SK-N-SH (cell line): Measurements from ENCODE around the gene MFSD11. TPM values are rescaled to one million over a fixed set of nuclear protein-coding genes. Genes with fewer than 3 reads are reported as not detected.
A peak's percentile ranks its signal among the peaks of the same experiment; 100 is the strongest.

Source experiments
- CTCF ChIA-PET: fragments of 300-600, 350-600 bp; formaldehyde crosslinking; extraction: SDS; loops from one replicate; lab custom pipeline; 2021; lab: Yijun Ruan, JAX
- POLR2A ChIA-PET: fragments of 350-600 bp; sonication (Branson Sonifier 250); formaldehyde crosslinking; extraction: SDS; loops from one replicate; lab custom pipeline; 2020; ENCODE audit warnings: antibody characterized with exemption, inconsistent platforms; lab: Yijun Ruan, JAX
- DNase-seq: peaks from one replicate; pipeline ENCODE4 v3.0.0; 2012
- H2AFZ ChIP-seq: fragments of 200-600 bp; sonication (generic); 2 replicates; pipeline ENCODE4 v1.8.1; 2016; ENCODE audit warnings: antibody characterized with exemption, mild to moderate bottlenecking, low read depth
- H3F3A ChIP-seq: fragments of 200-600 bp; sonication (generic); replicated peaks from 2 replicates; pipeline ENCODE3; 2016; ENCODE audit warnings: antibody characterized with exemption, mild to moderate bottlenecking; ENCODE audit not compliant: insufficient read depth
- H3K27ac ChIP-seq, 2 experiments: fragments of 200-500 bp in 1 of 2; fragments of 200-600 bp in 1 of 2; sonication (Bioruptor generic) in 1 of 2; sonication (generic), shearing (Covaris generic) in 1 of 2; 2 replicates each; pipeline versions ENCODE4 v1.5.1 to v1.6.1; 2014 to 2016; ENCODE audit warnings: low read depth in 2 of 2, inconsistent platforms in 1 of 2, low read length in 1 of 2, mild to moderate bottlenecking in 1 of 2, mixed read lengths in 1 of 2
- H3K27me3 ChIP-seq: fragments of 200-600 bp; sonication (generic), shearing (Covaris generic); 2 replicates; pipeline ENCODE4 v1.6.1; 2016; ENCODE audit warnings: mixed run types; ENCODE audit not compliant: insufficient read depth
- H3K36me3 ChIP-seq, 2 experiments: fragments of 200-500 bp in 1 of 2; fragments of 200-600 bp in 1 of 2; sonication (Bioruptor generic) in 1 of 2; sonication (generic) in 1 of 2; replicated peaks in 1 of 2; 2 replicates each; pipeline versions ENCODE3 to v1.5.1; 2014 to 2016; ENCODE audit warnings: low read length in 1 of 2, mild to moderate bottlenecking in 1 of 2; ENCODE audit not compliant: insufficient read depth in 2 of 2, control insufficient read depth in 1 of 2
- H3K4me1 ChIP-seq, 2 experiments: fragments of 200-500 bp in 1 of 2; fragments of 200-600 bp in 1 of 2; sonication (Bioruptor generic) in 1 of 2; sonication (generic), shearing (Covaris generic) in 1 of 2; 2 replicates each; pipeline versions ENCODE4 v1.5.1 to v1.6.1; 2014 to 2016; ENCODE audit warnings: low read depth in 1 of 2, low read length in 1 of 2, mixed run types in 1 of 2; ENCODE audit not compliant: insufficient read depth in 2 of 2, control insufficient read depth in 1 of 2
- H3K4me2 ChIP-seq: fragments of 200-600 bp; sonication (generic), shearing (Covaris generic); 2 replicates; pipeline ENCODE4 v1.6.1; 2017; ENCODE audit warnings: mixed run types
- H3K4me3 ChIP-seq, 2 experiments: fragments of 200-500 bp in 1 of 2; fragments of 200-600 bp in 1 of 2; sonication (Bioruptor generic) in 1 of 2; sonication (generic), shearing (Covaris generic) in 1 of 2; 2 replicates each; pipeline versions ENCODE4 v1.5.1 to v1.8.1; 2014 to 2016; ENCODE audit warnings: low read depth in 2 of 2, inconsistent platforms in 1 of 2, low read length in 1 of 2, mild to moderate bottlenecking in 1 of 2, mixed read lengths in 1 of 2, moderate library complexity in 1 of 2
- H3K79me2 ChIP-seq: fragments of 200-600 bp; sonication (generic); 2 replicates; pipeline ENCODE4 v1.8.1; 2017; ENCODE audit warnings: mild to moderate bottlenecking; ENCODE audit not compliant: insufficient read depth
- H3K9ac ChIP-seq: fragments of 200-600 bp; sonication (generic); 2 replicates; pipeline ENCODE4 v1.6.1; 2017; ENCODE audit warnings: mixed run types
- H3K9me2 ChIP-seq: fragments of 200-600 bp; sonication (generic); 2 replicates; pipeline ENCODE4 v1.6.1; 2017; ENCODE audit warnings: mixed run types
- H3K9me3 ChIP-seq: fragments of 200-600 bp; sonication (generic); 2 replicates; pipeline ENCODE4 v1.6.1; 2017; ENCODE audit warnings: mixed run types, mild to moderate bottlenecking, moderate library complexity
- H4K20me1 ChIP-seq: fragments of 200-600 bp; sonication (generic); 2 replicates; pipeline ENCODE4 v1.6.1; 2017; ENCODE audit warnings: mild to moderate bottlenecking, mixed run types; ENCODE audit not compliant: insufficient read depth
- CHD2 ChIP-seq: fragments of 150-350 bp; IDR thresholded peaks from 2 replicates; pipeline ENCODE4 v1.6.1; 2018; ENCODE audit warnings: low read length; ENCODE audit not compliant: partially characterized antibody
- FOXJ3 ChIP-seq: sonication (generic); formaldehyde crosslinking; IDR thresholded peaks from 2 replicates; pipeline ENCODE4 v1.5.1; 2020; ENCODE audit warnings: mild to moderate bottlenecking, missing genetic modification reagents
- FOXM1 ChIP-seq: IDR thresholded peaks from 2 replicates; pipeline ENCODE4 v1.4.0; 2012; ENCODE audit warnings: low read depth, mild to moderate bottlenecking
- GATA2 ChIP-seq: sonication (generic); formaldehyde crosslinking; IDR thresholded peaks from 2 replicates; pipeline ENCODE4 v1.5.0; 2020; ENCODE audit warnings: mild to moderate bottlenecking, missing genetic modification reagents
- IRF3 ChIP-seq: fragments of 150-350 bp; IDR thresholded peaks from 2 replicates; pipeline ENCODE4 v1.6.1; 2016; ENCODE audit warnings: mild to moderate bottlenecking, low read depth, low read length
- JUND ChIP-seq: IDR thresholded peaks from 2 replicates; pipeline ENCODE4 v1.4.0; 2012
- MEF2A ChIP-seq: IDR thresholded peaks from 2 replicates; pipeline ENCODE4 v1.4.0; 2012; ENCODE audit warnings: low read depth, borderline replicate concordance
- NRF1 ChIP-seq: IDR thresholded peaks from 2 replicates; pipeline ENCODE4 v1.6.1; 2012; ENCODE audit warnings: low read depth, mild to moderate bottlenecking, low read length
- POLR2AphosphoS5 ChIP-seq: IDR thresholded peaks from 2 replicates; pipeline ENCODE4 v1.6.1; 2012; ENCODE audit warnings: low read depth, low read length
- RCOR1 ChIP-seq: fragments of 150-350 bp; IDR thresholded peaks from 2 replicates; pipeline ENCODE4 v1.6.1; 2017; ENCODE audit warnings: antibody characterized with exemption, low read length
- RFX5 ChIP-seq: IDR thresholded peaks from 2 replicates; pipeline ENCODE4 v1.6.1; 2012; ENCODE audit warnings: mild to moderate bottlenecking, improper control_type of control experiment, low read length
- RXRA ChIP-seq: IDR thresholded peaks from 2 replicates; pipeline ENCODE4 v1.4.0; 2012; ENCODE audit warnings: low read depth, mild to moderate bottlenecking, borderline replicate concordance
- SIN3A ChIP-seq: IDR thresholded peaks from 2 replicates; pipeline ENCODE4 v1.6.1; 2012; ENCODE audit warnings: low read depth, mild to moderate bottlenecking, low read length, moderate library complexity, borderline replicate concordance
- SMC3 ChIP-seq: IDR thresholded peaks from 2 replicates; pipeline ENCODE4 v1.6.1; 2012; ENCODE audit warnings: low read depth, low read length, improper control_type of control experiment
- TAF1 ChIP-seq: IDR thresholded peaks from 2 replicates; pipeline ENCODE4 v1.6.1; 2012; ENCODE audit warnings: low read depth, mild to moderate bottlenecking, low read length, moderate library complexity, borderline replicate concordance
- TEAD4 ChIP-seq: IDR thresholded peaks from 2 replicates; pipeline ENCODE4 v1.4.0; 2012; ENCODE audit warnings: mild to moderate bottlenecking, borderline replicate concordance; ENCODE audit not compliant: insufficient read depth
- ZBTB33 ChIP-seq: IDR thresholded peaks from 2 replicates; pipeline ENCODE4 v1.4.0; 2012; ENCODE audit warnings: low read depth, borderline replicate concordance
- WGBS: methylation state at CpG from one replicate; pipeline ENCODE4 v1.1.6; 2017; ENCODE audit warnings: low lambda C conversion rate; 5-methylcytosine and 5-hydroxymethylcytosine counted together
- polyA plus RNA-seq, 3 experiments: library from polyadenylated mRNA; depleted of rRNA; stranded (reverse); fragments of >200 nt; gene quantifications; 2 replicates each; pipeline ENCODE4 v1.2.3, GENCODE V29; 2012
- TF ChIP-seq, protein P1 (sequence below): fragments of 150-350 bp; IDR thresholded peaks from 2 replicates; pipeline ENCODE4 v1.6.1; 2017; ENCODE audit warnings: antibody characterized with exemption, low read length, low read depth, borderline replicate concordance
- TF ChIP-seq, protein P2 (sequence below): IDR thresholded peaks from 2 replicates; pipeline ENCODE4 v1.4.0; 2012; ENCODE audit warnings: low read depth

Gene MFSD11
- polyA plus RNA-seq, 1 of the 3 experiments (the other 2 are of a cell fraction) = 22.7 TPM

DNA sequence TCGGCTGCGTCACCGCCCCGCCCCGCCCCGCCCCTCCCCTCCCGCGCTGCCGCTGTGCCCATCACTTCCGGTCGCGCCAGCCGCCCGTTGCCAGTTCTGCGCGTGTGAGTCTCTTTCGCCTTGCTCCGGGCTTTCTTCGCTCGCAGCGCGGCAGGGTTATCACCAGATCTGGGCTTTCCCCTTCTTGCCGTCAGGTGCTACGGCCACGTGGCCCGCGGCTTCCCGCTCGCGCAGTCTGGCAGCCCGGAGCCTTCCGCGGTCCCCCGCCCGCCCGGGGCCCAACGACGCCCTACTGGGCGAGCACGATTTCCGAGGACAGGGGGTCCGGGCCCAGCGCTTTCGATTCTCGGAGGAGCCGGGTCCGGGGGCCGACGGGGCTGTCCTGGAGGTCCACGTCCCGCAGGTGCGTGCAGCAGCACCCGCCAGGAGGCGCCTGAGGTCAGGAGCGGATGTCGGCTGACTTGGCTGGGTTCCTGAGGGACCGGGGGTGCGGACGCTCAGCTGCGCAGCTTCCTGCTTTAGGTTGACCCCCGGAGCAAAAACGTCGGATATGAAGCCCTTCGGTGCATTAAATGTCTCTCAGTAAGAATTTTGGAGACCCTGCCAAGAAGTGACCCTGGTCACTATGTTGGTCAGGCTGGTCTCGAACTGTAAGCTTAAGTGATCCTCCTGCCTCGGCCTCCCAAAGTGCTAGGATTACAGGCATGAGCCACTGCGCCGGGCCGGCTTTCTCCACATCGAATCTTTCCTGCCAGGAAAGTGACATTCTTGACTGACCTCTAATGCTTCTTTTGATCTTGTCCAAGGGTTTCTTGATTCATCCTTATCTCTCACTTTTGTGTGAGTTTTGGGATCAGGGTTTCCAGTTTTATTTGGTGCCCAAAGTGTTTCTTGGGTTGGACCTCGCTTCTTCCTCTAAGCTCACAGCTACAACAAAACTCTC lies 10.9 kb upstream of the MFSD11 start, which contains the start of gene METTL23 (continued):
- TF ChIP-seq SIN3A (peak; percentile 47; the same call in 1 of the 2 replicates), CHD2 (no peak), RFX5 (no peak), IRF3 (no peak), SMC3 (peak; percentile 61), MEF2A (no peak; the same call in 1 of the 2 replicates), ZBTB33 (no peak), POLR2AphosphoS5 (peak; percentile 93), RXRA (no peak), NRF1 (peak; percentile 56)
- TF ChIP-seq, all 33 proteins: peak for 16

- Histone ChIP-seq H3K9me2 (no peaks in the 10 kb centered on the region), H3K4me3 (peak overlapping the region; percentile 70 to 99), H3K36me3 (peaks cover 18 to 50% of the 10 kb centered on the region in 2 experiments), H3K79me2 (peaks cover 95% of the 10 kb centered on the region), H3K27me3 (no peaks in the 10 kb centered on the region), H3K9ac (peak overlapping the region; percentile 99), H3K4me2 (peak overlapping the region; percentile 86), H3K27ac (peak overlapping the region in 1 of 2 experiments; percentile 96; a peak in 2 of 4 replicates), H3F3A (peaks cover 42% of the 10 kb centered on the region), H2AFZ (no peak overlapping the region), H3K9me3 (no peaks in the 10 kb centered on the region), H4K20me1 (peaks cover 32% of the 10 kb centered on the region), H3K4me1 (peaks cover 19 to 24% of the 10 kb centered on the region in 2 experiments)
- TF ChIP-seq IRF3 (no peak), FOXM1 (no peak), RCOR1 (no peak), TAF1 (no peak), FOXJ3 (no peak), MEF2A (no peak), JUND (no peak), TEAD4 (no peak), GATA2 (CRISPR knock-in tag) (no peak), RFX5 (no peak), ZBTB33 (no peak), SMC3 (no peak)
- TF ChIP-seq, protein P1, sequence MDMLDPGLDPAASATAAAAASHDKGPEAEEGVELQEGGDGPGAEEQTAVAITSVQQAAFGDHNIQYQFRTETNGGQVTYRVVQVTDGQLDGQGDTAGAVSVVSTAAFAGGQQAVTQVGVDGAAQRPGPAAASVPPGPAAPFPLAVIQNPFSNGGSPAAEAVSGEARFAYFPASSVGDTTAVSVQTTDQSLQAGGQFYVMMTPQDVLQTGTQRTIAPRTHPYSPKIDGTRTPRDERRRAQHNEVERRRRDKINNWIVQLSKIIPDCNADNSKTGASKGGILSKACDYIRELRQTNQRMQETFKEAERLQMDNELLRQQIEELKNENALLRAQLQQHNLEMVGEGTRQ = no peak
- TF ChIP-seq, protein P2, sequence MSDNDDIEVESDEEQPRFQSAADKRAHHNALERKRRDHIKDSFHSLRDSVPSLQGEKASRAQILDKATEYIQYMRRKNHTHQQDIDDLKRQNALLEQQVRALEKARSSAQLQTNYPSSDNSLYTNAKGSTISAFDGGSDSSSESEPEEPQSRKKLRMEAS = no peak
- CTCF ChIA-PET = interaction anchor here (0.7 to 5.9 kb wide), 20 partner anchors 9 to 487 kb away, joined by 3 to 75 read pairs (median 4); partner anchors contain the start of genes MFSD11, MGAT5B, MXRA7 and SRSF2
- 78% methylated on average over 18 of the region's 18 CpGs for WGBS
- DNase-seq = no peak
- POLR2A ChIA-PET = interaction anchor here (0.5 to 4.7 kb wide), 7 partner anchors 9 to 341 kb away, joined by 3 to 47 read pairs (median 4); partner anchors contain the start of genes MFSD11 and SRSF2
Observed at GRCh38 chr17:76727745-76728456, 10.0 kb upstream of the MFSD11 start.
